Breast epithelium (tissue), 3 donors: ENCODE results near the gene TAF7L.

Experiments
- POLR2A ChIP-seq: fragments of 450-650 bp; IDR thresholded peaks from one replicate; pipeline ENCODE4 v1.6.1; 2016; ENCODE audit warnings: antibody characterized with exemption, mild to moderate bottlenecking, moderate library complexity
- TF ChIP-seq, protein P1 (sequence below), 3 donors: fragments of 450-650 bp; IDR thresholded peaks; one replicate each; pipeline ENCODE4 v1.5.1; 2016 to 2017; ENCODE audit warnings: antibody characterized with exemption in 3 of 3, mild to moderate bottlenecking in 3 of 3, moderate library complexity in 3 of 3

DNA sequence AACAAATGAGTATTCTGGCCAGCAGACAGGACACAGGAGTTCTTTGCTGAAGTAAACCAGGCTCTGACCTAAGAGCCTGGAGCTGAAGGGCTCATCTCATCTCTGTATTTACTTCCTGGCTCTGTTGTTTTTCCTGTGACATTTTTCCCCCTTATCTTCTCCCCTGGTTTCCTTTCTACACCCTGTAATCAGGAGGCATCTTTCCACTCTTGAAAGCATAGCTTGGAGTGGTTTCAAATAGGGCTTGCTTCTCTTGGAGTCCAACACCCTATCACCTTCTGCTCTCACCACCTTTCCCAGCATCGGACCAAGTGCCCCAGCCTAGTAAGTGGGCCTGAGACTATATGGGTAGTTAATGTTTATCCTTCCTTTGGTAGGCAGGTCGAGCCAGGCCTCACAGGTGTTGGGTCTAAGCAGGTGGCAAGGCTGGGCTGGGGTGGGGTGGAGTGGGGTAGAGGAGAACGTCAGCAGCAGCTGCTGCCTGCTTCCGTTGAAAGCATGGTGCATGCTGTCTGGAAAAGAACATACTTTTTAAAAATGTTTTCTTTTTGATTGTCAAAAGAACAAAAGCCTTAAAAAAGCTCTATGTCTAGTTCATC lies 70.4 kb downstream of the TAF7L start:
- TF ChIP-seq, protein P1, sequence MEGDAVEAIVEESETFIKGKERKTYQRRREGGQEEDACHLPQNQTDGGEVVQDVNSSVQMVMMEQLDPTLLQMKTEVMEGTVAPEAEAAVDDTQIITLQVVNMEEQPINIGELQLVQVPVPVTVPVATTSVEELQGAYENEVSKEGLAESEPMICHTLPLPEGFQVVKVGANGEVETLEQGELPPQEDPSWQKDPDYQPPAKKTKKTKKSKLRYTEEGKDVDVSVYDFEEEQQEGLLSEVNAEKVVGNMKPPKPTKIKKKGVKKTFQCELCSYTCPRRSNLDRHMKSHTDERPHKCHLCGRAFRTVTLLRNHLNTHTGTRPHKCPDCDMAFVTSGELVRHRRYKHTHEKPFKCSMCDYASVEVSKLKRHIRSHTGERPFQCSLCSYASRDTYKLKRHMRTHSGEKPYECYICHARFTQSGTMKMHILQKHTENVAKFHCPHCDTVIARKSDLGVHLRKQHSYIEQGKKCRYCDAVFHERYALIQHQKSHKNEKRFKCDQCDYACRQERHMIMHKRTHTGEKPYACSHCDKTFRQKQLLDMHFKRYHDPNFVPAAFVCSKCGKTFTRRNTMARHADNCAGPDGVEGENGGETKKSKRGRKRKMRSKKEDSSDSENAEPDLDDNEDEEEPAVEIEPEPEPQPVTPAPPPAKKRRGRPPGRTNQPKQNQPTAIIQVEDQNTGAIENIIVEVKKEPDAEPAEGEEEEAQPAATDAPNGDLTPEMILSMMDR (IDR thresholded peaks at IDR 0.05) = no peak
- no peak for TF ChIP-seq POLR2A
